Stomach smooth muscle (tissue), 2 donors: ENCODE data around the gene PPP1R8.

Experiments used
- H3K27ac ChIP-seq: one replicate; pipeline ENCODE4 v1.7.0; 2013; ENCODE audit warnings: mild to moderate bottlenecking, low read length, inconsistent platforms
- H3K27me3 ChIP-seq, 2 donors: one replicate each; pipeline ENCODE4 v1.7.0; 2013; ENCODE audit warnings: low read length in 2 of 2; ENCODE audit not compliant: insufficient read depth in 2 of 2, control insufficient read depth in 1 of 2
- H3K36me3 ChIP-seq, 2 donors: one replicate each; pipeline ENCODE4 v1.7.0; 2013; ENCODE audit warnings: low read length in 2 of 2; ENCODE audit not compliant: control insufficient read depth in 2 of 2, insufficient read depth in 2 of 2
- H3K4me1 ChIP-seq: one replicate; pipeline ENCODE4 v1.7.0; 2013; ENCODE audit warnings: low read length; ENCODE audit not compliant: control insufficient read depth, insufficient read depth
- H3K4me3 ChIP-seq, 2 donors: one replicate each; pipeline ENCODE4 v1.7.0; 2013; ENCODE audit warnings: low read length in 2 of 2
- H3K9ac ChIP-seq, 2 donors: one replicate each; pipeline ENCODE4 v1.7.0; 2013; ENCODE audit warnings: low read length in 2 of 2, mild to moderate bottlenecking in 1 of 2
- H3K9me3 ChIP-seq, 2 donors: one replicate each; pipeline ENCODE4 v1.7.0; 2013; ENCODE audit warnings: low read length in 2 of 2; ENCODE audit not compliant: control insufficient read depth in 2 of 2
- donor health status: healthy.
- donor health status: Pancreatic carcinoma.

Gene PPP1R8

GRCh38 chr1:27883536-27883935, 53.0 kb downstream of the PPP1R8 start:
- Histone ChIP-seq H3K4me3 (no peak overlapping the region), H3K36me3 (peaks cover 0 to 7% of the 10 kb centered on the region in 2 donors), H3K9ac (no peak overlapping the region)

GRCh38 chr1:27884006-27884954, 53.7 kb downstream of the PPP1R8 start:
- Histone ChIP-seq H3K4me3 (no peak overlapping the region), H3K4me1 (peaks cover 2% of the 10 kb centered on the region), H3K9ac (no peak overlapping the region), H3K36me3 (peaks cover 0 to 7% of the 10 kb centered on the region in 2 donors), H3K9me3 (no peaks in the 10 kb centered on the region), H3K27ac (no peak overlapping the region), H3K27me3 (peaks cover 0 to 2% of the 10 kb centered on the region in 2 donors)

More at GRCh38 chr1:27883536-27883935, 53.0 kb downstream of the PPP1R8 start:
- H3K27me3 ChIP-seq, result peaks cover 0 to 2% of the 10 kb centered on the region in 2 donors
- H3K27ac ChIP-seq, result no peak overlapping the region
- peaks cover 2% of the 10 kb centered on the region for H3K4me1 ChIP-seq
- no peaks in the 10 kb centered on the region for H3K9me3 ChIP-seq

- Histone ChIP-seq H3K9me3 (no peaks in the 10 kb centered on the region), H3K9ac (no peak overlapping the region), H3K27ac (no peak overlapping the region), H3K36me3 (peaks cover 0 to 11% of the 10 kb centered on the region in 2 donors), H3K4me1 (peaks cover 2% of the 10 kb centered on the region), H3K27me3 (no peaks in the 10 kb centered on the region), H3K4me3 (no peak overlapping the region)
Measured at GRCh38 chr1:27885114-27885528, 54.5 kb downstream of the PPP1R8 start.

GRCh38 chr1:27885621-27886352, 55.2 kb downstream of the PPP1R8 start:
- H3K9ac ChIP-seq, result no peak overlapping the region
- H3K4me3 ChIP-seq, result no peak overlapping the region
- H3K4me1 ChIP-seq, result peaks cover 2% of the 10 kb centered on the region
- H3K27ac ChIP-seq, result no peak overlapping the region
- no peaks in the 10 kb centered on the region for H3K27me3 ChIP-seq
- peaks cover 0 to 11% of the 10 kb centered on the region in 2 donors for H3K36me3 ChIP-seq
- no peaks in the 10 kb centered on the region for H3K9me3 ChIP-seq

GRCh38 chr1:27886353-27886679, 55.7 kb downstream of the PPP1R8 start:
- peaks cover 0 to 11% of the 10 kb centered on the region in 2 donors for H3K36me3 ChIP-seq

GRCh38 chr1:27886744-27887143, 56.2 kb downstream of the PPP1R8 start:
- Histone ChIP-seq H3K36me3 (peaks cover 3 to 13% of the 10 kb centered on the region in 2 donors), H3K9ac (no peak overlapping the region), H3K27ac (no peak overlapping the region), H3K9me3 (no peaks in the 10 kb centered on the region), H3K4me1 (peaks cover 2% of the 10 kb centered on the region), H3K4me3 (no peak overlapping the region), H3K27me3 (no peaks in the 10 kb centered on the region)

More at GRCh38 chr1:27886353-27886679, 55.7 kb downstream of the PPP1R8 start:
- Histone ChIP-seq H3K9me3 (no peaks in the 10 kb centered on the region), H3K27ac (no peak overlapping the region), H3K4me3 (no peak overlapping the region), H3K27me3 (no peaks in the 10 kb centered on the region), H3K4me1 (peaks cover 2% of the 10 kb centered on the region), H3K9ac (no peak overlapping the region)

GRCh38 chr1:27887215-27888021, 56.8 kb downstream of the PPP1R8 start:
- Histone ChIP-seq H3K9ac (no peak overlapping the region), H3K36me3 (peaks cover 8 to 18% of the 10 kb centered on the region in 2 donors), H3K4me3 (no peak overlapping the region), H3K4me1 (peaks cover 2% of the 10 kb centered on the region), H3K27me3 (no peaks in the 10 kb centered on the region), H3K9me3 (no peaks in the 10 kb centered on the region), H3K27ac (no peak overlapping the region)

- no peaks in the 10 kb centered on the region for H3K4me1 ChIP-seq
- H3K36me3 ChIP-seq, result peaks cover 26 to 35% of the 10 kb centered on the region in 2 donors
- H3K9ac ChIP-seq, result no peak overlapping the region
- no peaks in the 10 kb centered on the region for H3K9me3 ChIP-seq
- H3K27ac ChIP-seq, result no peak overlapping the region
- no peak overlapping the region for H3K4me3 ChIP-seq
- H3K27me3 ChIP-seq, result no peaks in the 10 kb centered on the region
Measured at GRCh38 chr1:27889506-27889905, 58.9 kb downstream of the PPP1R8 start.

- Histone ChIP-seq H3K9ac (no peak overlapping the region), H3K4me1 (no peaks in the 10 kb centered on the region)
Measured at GRCh38 chr1:27891196-27891889, 60.8 kb downstream of the PPP1R8 start.

GRCh38 chr1:27894521-27894920, 63.9 kb downstream of the PPP1R8 start:
- Histone ChIP-seq H3K9me3 (no peaks in the 10 kb centered on the region), H3K4me1 (no peaks in the 10 kb centered on the region), H3K36me3 (peaks cover 35 to 45% of the 10 kb centered on the region in 2 donors), H3K27ac (no peak overlapping the region), H3K4me3 (no peak overlapping the region), H3K9ac (no peak overlapping the region), H3K27me3 (no peaks in the 10 kb centered on the region)

More at GRCh38 chr1:27891196-27891889, 60.8 kb downstream of the PPP1R8 start:
- Histone ChIP-seq H3K27me3 (no peaks in the 10 kb centered on the region), H3K9me3 (no peaks in the 10 kb centered on the region), H3K4me3 (no peak overlapping the region), H3K27ac (no peak overlapping the region), H3K36me3 (peaks cover 35 to 45% of the 10 kb centered on the region in 2 donors)
